ENCODE results near the gene ARHGEF7. TPM values are rescaled to one million over a fixed set of nuclear protein-coding genes. Genes with fewer than 3 reads are reported as not detected.

ARHGEF7 gene
- total RNA-seq, 1 donor from 2014 or later, result 57.5 TPM

DNA sequence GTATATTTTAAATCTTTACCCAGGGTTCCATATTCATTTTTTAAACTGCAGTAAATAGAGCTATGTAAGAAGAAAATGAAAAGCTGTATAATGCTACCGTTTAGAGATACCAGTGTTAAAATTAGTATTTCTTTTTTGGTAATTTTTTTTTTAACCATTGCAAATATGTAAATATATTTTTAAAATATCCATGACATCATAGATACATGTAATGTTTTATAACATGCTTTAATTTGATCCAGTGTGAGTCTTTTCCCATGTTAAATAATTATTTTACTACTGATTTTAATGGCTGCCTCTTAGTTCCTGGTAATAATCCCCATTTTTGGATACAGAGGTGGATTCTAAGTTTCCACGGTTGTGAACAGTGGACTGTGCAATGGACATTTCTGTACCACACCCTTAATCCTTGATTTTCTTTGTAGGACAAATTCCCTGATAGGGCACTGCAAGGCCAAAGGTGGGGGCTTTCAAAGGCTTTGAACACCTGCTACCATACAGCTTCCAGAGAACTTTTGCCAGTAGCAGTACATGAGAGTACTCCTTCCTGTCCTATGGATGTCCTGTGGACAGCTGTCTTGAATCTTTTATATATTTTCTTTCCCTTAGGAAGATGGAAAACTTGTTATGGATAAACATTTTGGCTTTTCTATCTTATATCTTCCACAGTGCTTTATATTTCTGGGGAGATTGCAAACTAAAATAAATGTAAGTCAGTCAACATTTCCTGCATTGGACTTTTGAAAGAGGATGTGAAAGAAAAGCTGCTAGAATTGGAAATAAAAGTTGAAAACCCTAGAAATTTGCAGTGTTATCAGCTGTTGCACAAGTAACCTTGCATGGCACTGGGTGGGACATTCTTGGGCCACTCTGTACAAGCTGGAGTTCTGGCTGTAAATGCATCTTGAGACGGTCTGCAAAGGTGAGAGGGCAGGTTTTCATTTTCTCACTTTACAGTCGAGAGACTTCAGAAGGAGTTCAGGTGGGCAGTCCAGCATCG, 46.8 kb downstream of the ARHGEF7 start:
- Histone ChIP-seq H3K36me3 (no peaks in the 10 kb centered on the region), H3K4me1 (peaks cover 48% of the 10 kb centered on the region), H3K27me3 (no peaks in the 10 kb centered on the region), H3K27ac (no peak overlapping the region), H3K4me3 (no peak overlapping the region), H3K9me3 (no peaks in the 10 kb centered on the region)
- TF ChIP-seq, protein P1, sequence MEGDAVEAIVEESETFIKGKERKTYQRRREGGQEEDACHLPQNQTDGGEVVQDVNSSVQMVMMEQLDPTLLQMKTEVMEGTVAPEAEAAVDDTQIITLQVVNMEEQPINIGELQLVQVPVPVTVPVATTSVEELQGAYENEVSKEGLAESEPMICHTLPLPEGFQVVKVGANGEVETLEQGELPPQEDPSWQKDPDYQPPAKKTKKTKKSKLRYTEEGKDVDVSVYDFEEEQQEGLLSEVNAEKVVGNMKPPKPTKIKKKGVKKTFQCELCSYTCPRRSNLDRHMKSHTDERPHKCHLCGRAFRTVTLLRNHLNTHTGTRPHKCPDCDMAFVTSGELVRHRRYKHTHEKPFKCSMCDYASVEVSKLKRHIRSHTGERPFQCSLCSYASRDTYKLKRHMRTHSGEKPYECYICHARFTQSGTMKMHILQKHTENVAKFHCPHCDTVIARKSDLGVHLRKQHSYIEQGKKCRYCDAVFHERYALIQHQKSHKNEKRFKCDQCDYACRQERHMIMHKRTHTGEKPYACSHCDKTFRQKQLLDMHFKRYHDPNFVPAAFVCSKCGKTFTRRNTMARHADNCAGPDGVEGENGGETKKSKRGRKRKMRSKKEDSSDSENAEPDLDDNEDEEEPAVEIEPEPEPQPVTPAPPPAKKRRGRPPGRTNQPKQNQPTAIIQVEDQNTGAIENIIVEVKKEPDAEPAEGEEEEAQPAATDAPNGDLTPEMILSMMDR (IDR thresholded peaks at IDR 0.05), result no peak
- no peak for TF ChIP-seq POLR2A (IDR thresholded peaks at IDR 0.05)
- TF ChIP-seq POLR2AphosphoS5 (IDR thresholded peaks at IDR 0.05; ENCODE audit: insufficient read depth in 1 of 2, low read depth in 1 of 2), result no peak
- no peak for DNase-seq (ENCODE audit: extremely low spot score in 2 of 2)
- intact Hi-C loops (cut with DNase I), result no loop called here

GRCh38 chr13:111165241-111166010, 50.3 kb downstream of the ARHGEF7 start:
- H3K36me3 ChIP-seq, result no peaks in the 10 kb centered on the region
- H3K27ac ChIP-seq, result no peak overlapping the region
- H3K9me3 ChIP-seq, result no peaks in the 10 kb centered on the region
- H3K27me3 ChIP-seq, result no peaks in the 10 kb centered on the region
- H3K4me1 ChIP-seq, result peaks cover 47% of the 10 kb centered on the region
- no peak for DNase-seq (ENCODE audit: extremely low spot score in 2 of 2)
- TF ChIP-seq POLR2AphosphoS5 (IDR thresholded peaks at IDR 0.05; ENCODE audit: insufficient read depth in 1 of 2, low read depth in 1 of 2), result no peak
- TF ChIP-seq, protein P1 (IDR thresholded peaks at IDR 0.05), result no peak
- TF ChIP-seq POLR2A (IDR thresholded peaks at IDR 0.05), result no peak
- H3K4me3 ChIP-seq, result no peak overlapping the region
- intact Hi-C loops (cut with DNase I), result no loop called here

- H3K4me3 ChIP-seq, result no peak overlapping the region
- TF ChIP-seq, protein P1 (IDR thresholded peaks at IDR 0.05), result no peak
- TF ChIP-seq POLR2A (IDR thresholded peaks at IDR 0.05), result no peak
- no peak for TF ChIP-seq POLR2AphosphoS5 (IDR thresholded peaks at IDR 0.05; ENCODE audit: insufficient read depth in 1 of 2, low read depth in 1 of 2)
- H3K27ac ChIP-seq, result no peak overlapping the region
- H3K9me3 ChIP-seq, result no peaks in the 10 kb centered on the region
- no peaks in the 10 kb centered on the region for H3K27me3 ChIP-seq
- no peaks in the 10 kb centered on the region for H3K36me3 ChIP-seq
- intact Hi-C loops (cut with DNase I), result no loop called here
- DNase-seq (ENCODE audit: extremely low spot score in 2 of 2), result no peak
- peaks cover 61% of the 10 kb centered on the region for H3K4me1 ChIP-seq
Measured at GRCh38 chr13:111166882-111167675, 52.0 kb downstream of the ARHGEF7 start.

GRCh38 chr13:111168107-111168506, 53.0 kb downstream of the ARHGEF7 start:
- intact Hi-C loops (cut with DNase I), result no loop called here
- no peaks in the 10 kb centered on the region for H3K36me3 ChIP-seq

More at GRCh38 chr13:111168107-111168506, 53.0 kb downstream of the ARHGEF7 start:
- no peaks in the 10 kb centered on the region for H3K27me3 ChIP-seq
- no peak overlapping the region for H3K27ac ChIP-seq
- peaks cover 55% of the 10 kb centered on the region for H3K4me1 ChIP-seq
- H3K4me3 ChIP-seq, result no peak overlapping the region
- no peak for DNase-seq (ENCODE audit: extremely low spot score in 2 of 2)
- no peaks in the 10 kb centered on the region for H3K9me3 ChIP-seq
- TF ChIP-seq POLR2A (IDR thresholded peaks at IDR 0.05) (no peak), POLR2AphosphoS5 (IDR thresholded peaks at IDR 0.05; ENCODE audit: insufficient read depth in 1 of 2, low read depth in 1 of 2) (no peak)
- TF ChIP-seq, protein P1 (IDR thresholded peaks at IDR 0.05), result no peak

Data from vagina (tissue), 2 donors.